ENCODE data around the gene VMAC. TPM values are rescaled to one million over a fixed set of nuclear protein-coding genes. Genes with fewer than 3 reads are reported as not detected.

VMAC gene
- total RNA-seq, 2 experiments from 2014 or later = 23.4 to 25.3 TPM

GRCh38 chr19:5865772-5866171, 38.9 kb upstream of the VMAC start:
- Histone ChIP-seq H3K27ac (ENCODE audit: low read depth in 1 of 2, low read length in 2 of 2) (no peak overlapping the region), H3K4me1 (ENCODE audit: insufficient read depth, low read length) (no peaks in the 10 kb centered on the region), H3K36me3 (ENCODE audit: insufficient read depth, low read length) (no peaks in the 10 kb centered on the region), H3K4me3 (ENCODE audit: low read length) (no peak overlapping the region), H3K27me3 (ENCODE audit: control insufficient read depth in 1 of 2, insufficient read depth in 2 of 2, low read length in 2 of 2) (no peaks in the 10 kb centered on the region), H3K9me3 (ENCODE audit: control insufficient read depth in 1 of 2, insufficient read depth in 1 of 2, low read length in 2 of 2) (no peaks in the 10 kb centered on the region)
- H3K4me1 Mint-ChIP-seq (ENCODE audit: low read depth) = no peaks in the 10 kb centered on the region
- POLR2A ChIA-PET = no interaction called here
- H3K36me3 Mint-ChIP-seq (ENCODE audit: low read depth) = no peaks in the 10 kb centered on the region
- H3K4me3 Mint-ChIP-seq = no peak overlapping the region
- ATAC-seq (ENCODE audit: poor library complexity) (no peak), DNase-seq (peak in 1 of 14 experiments; percentile 8)
- CTCF ChIA-PET = no interaction called here
- no peaks in the 10 kb centered on the region for H3K9me3 Mint-ChIP-seq
- TF ChIP-seq CTCF (IDR thresholded peaks at IDR 0.05) = no peak
- intact Hi-C loops (cut with DNase I, micrococcal nuclease) = no loop called here
- H3K27ac Mint-ChIP-seq = no peak overlapping the region
- peaks cover 12% of the 10 kb centered on the region for H3K27me3 Mint-ChIP-seq

DNA sequence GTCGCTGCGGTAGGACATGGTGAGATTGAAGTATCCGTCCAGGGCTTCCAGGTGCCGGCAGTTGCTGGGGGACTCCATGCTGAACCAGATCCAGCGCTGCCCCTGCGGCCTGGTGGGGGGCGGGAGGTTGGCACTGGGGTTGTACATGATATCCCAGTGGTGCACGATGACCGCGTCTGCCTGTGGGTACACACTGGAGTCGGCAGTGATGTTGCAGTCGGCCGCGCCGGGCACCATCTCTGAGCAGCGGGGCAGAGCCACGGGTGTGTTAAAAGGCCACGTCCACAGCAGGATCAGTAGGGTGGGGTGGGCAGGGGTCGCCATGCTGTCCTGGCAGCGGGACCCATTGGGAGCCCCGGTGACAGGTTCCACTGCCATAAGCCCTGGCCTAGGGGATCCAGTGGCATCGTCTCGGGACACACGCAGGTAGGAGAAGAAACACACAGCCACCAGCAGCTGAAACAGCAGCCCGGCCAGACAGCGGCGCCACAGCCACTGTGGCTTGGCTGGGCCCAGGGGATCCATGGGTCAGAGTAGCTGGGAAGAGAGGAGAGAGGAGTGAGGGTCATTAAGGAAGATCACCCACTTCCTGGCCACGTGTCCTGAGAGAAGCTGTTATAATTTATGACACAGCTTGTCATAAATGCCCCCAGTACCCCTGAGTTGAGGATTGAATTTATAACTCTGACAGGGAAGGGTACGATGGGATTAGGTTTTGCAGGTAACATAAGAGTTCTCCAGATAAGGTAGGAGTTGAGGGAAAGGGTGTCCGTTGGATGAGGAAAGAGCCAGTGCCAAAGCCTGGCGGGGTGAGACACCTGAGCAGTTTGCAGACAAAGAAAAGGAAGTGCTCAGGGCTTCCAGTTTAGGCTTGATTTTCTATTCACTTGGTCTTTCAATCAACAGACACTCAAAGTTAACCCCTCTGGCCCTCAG, 37.2 kb upstream of the VMAC start:
- Histone ChIP-seq H3K36me3 (ENCODE audit: insufficient read depth, low read length) (no peaks in the 10 kb centered on the region), H3K27me3 (ENCODE audit: control insufficient read depth in 1 of 2, insufficient read depth in 2 of 2, low read length in 2 of 2) (no peaks in the 10 kb centered on the region), H3K4me3 (ENCODE audit: low read length) (no peak overlapping the region), H3K27ac (ENCODE audit: low read depth in 1 of 2, low read length in 2 of 2) (no peak overlapping the region), H3K9me3 (ENCODE audit: control insufficient read depth in 1 of 2, insufficient read depth in 1 of 2, low read length in 2 of 2) (no peaks in the 10 kb centered on the region), H3K4me1 (ENCODE audit: insufficient read depth, low read length) (no peaks in the 10 kb centered on the region)
- ATAC-seq (ENCODE audit: poor library complexity) = no peak
- DNase-seq = no peak
- H3K36me3 Mint-ChIP-seq (ENCODE audit: low read depth) = no peaks in the 10 kb centered on the region
- intact Hi-C loops (cut with DNase I, micrococcal nuclease) = no loop called here
- peaks cover 5% of the 10 kb centered on the region for H3K27me3 Mint-ChIP-seq
- ChIA-PET CTCF (interaction anchor here (0.5 kb wide), 1 partner anchor 47 kb away, joined by 3 read pairs; no protein-coding TSS in a partner anchor), POLR2A (no interaction called here)
- H3K27ac Mint-ChIP-seq = no peak overlapping the region
- H3K4me1 Mint-ChIP-seq (ENCODE audit: low read depth) = no peaks in the 10 kb centered on the region
- H3K4me3 Mint-ChIP-seq = no peak overlapping the region
- TF ChIP-seq CTCF (IDR thresholded peaks at IDR 0.05) = no peak
- H3K9me3 Mint-ChIP-seq = no peaks in the 10 kb centered on the region

GRCh38 chr19:5870986-5871394, 33.7 kb upstream of the VMAC start:
- intact Hi-C loops (cut with DNase I, micrococcal nuclease) = no loop called here
- no peak for TF ChIP-seq CTCF (IDR thresholded peaks at IDR 0.05)
- Mint-ChIP-seq H3K4me1 (ENCODE audit: low read depth) (no peaks in the 10 kb centered on the region), H3K27ac (no peak overlapping the region), H3K36me3 (ENCODE audit: low read depth) (no peaks in the 10 kb centered on the region), H3K27me3 (peaks cover 5% of the 10 kb centered on the region), H3K4me3 (no peak overlapping the region), H3K9me3 (no peaks in the 10 kb centered on the region)
- ChIA-PET POLR2A (no interaction called here), CTCF (no interaction called here)
- Histone ChIP-seq H3K9me3 (ENCODE audit: control insufficient read depth in 1 of 2, insufficient read depth in 1 of 2, low read length in 2 of 2) (no peaks in the 10 kb centered on the region), H3K4me3 (ENCODE audit: low read length) (no peak overlapping the region), H3K27ac (ENCODE audit: low read depth in 1 of 2, low read length in 2 of 2) (no peak overlapping the region), H3K36me3 (ENCODE audit: insufficient read depth, low read length) (no peaks in the 10 kb centered on the region), H3K4me1 (ENCODE audit: insufficient read depth, low read length) (no peaks in the 10 kb centered on the region), H3K27me3 (ENCODE audit: control insufficient read depth in 1 of 2, insufficient read depth in 2 of 2, low read length in 2 of 2) (no peaks in the 10 kb centered on the region)
- ATAC-seq (ENCODE audit: poor library complexity) = no peak
- DNase-seq = no peak

Measured in CD4-positive, alpha-beta T cell (primary cell).